H9 (cell line): Measurements from ENCODE around the gene FNDC3B. TPM values are rescaled to one million over a fixed set of nuclear protein-coding genes. Genes with fewer than 3 reads are reported as not detected.

Experiments
- DNase-seq: peaks from one replicate; pipeline ENCODE4 v3.0.0-alpha.2; 2017
- H2AFZ ChIP-seq: one replicate; pipeline ENCODE4 v1.6.1; 2013; ENCODE audit warnings: mild to moderate bottlenecking, low read length, control low read depth, moderate library complexity
- H2AK5ac ChIP-seq: 2 replicates; pipeline ENCODE4 v1.6.1; 2013; ENCODE audit warnings: low read length, control low read depth, mixed read lengths; ENCODE audit not compliant: insufficient read length
- H2BK120ac ChIP-seq: one replicate; pipeline ENCODE4 v1.6.1; 2013; ENCODE audit warnings: low read depth, mild to moderate bottlenecking, low read length, control low read depth, inconsistent platforms; ENCODE audit not compliant: poor library complexity, severe bottlenecking
- H2BK12ac ChIP-seq: 2 replicates; pipeline ENCODE4 v1.6.1; 2013; ENCODE audit warnings: low read length, control low read depth, mixed read lengths, low read depth; ENCODE audit not compliant: insufficient read length
- H2BK15ac ChIP-seq: 2 replicates; pipeline ENCODE4 v1.6.1; 2013; ENCODE audit warnings: low read depth, low read length, control low read depth
- H2BK20ac ChIP-seq: one replicate; pipeline ENCODE4 v1.6.1; 2013; ENCODE audit warnings: low read depth, mild to moderate bottlenecking, low read length, control low read depth, inconsistent platforms; ENCODE audit not compliant: poor library complexity, severe bottlenecking
- H2BK5ac ChIP-seq: 2 replicates; pipeline ENCODE4 v1.6.1; 2013; ENCODE audit warnings: low read length, control low read depth, mixed read lengths; ENCODE audit not compliant: insufficient read length
- H3K14ac ChIP-seq: 2 replicates; pipeline ENCODE4 v1.6.1; 2013; ENCODE audit warnings: low read length, control low read depth; ENCODE audit not compliant: insufficient read depth
- H3K18ac ChIP-seq: 2 replicates; pipeline ENCODE4 v1.6.1; 2013; ENCODE audit warnings: low read depth, mild to moderate bottlenecking, mixed read lengths, low read length, control low read depth; ENCODE audit not compliant: insufficient read length
- H3K23ac ChIP-seq: 2 replicates; pipeline ENCODE4 v1.6.1; 2013; ENCODE audit warnings: low read length, control low read depth, mixed read lengths, low read depth; ENCODE audit not compliant: insufficient read length
- H3K23me2 ChIP-seq: 2 replicates; pipeline ENCODE4 v1.6.1; 2013; ENCODE audit warnings: low read depth, mild to moderate bottlenecking, mixed read lengths, low read length, control low read depth; ENCODE audit not compliant: insufficient read length, poor library complexity, severe bottlenecking
- H3K27ac ChIP-seq: 2 replicates; pipeline ENCODE4 v1.5.1; 2013; ENCODE audit warnings: low read length, control low read depth, mixed read lengths, low read depth; ENCODE audit not compliant: insufficient read length
- H3K27me3 ChIP-seq: 2 replicates; pipeline ENCODE4 v1.6.1; 2013; ENCODE audit warnings: low read length, control low read depth, inconsistent platforms; ENCODE audit not compliant: insufficient read depth
- H3K4ac ChIP-seq: 2 replicates; pipeline ENCODE4 v1.6.1; 2013; ENCODE audit warnings: low read depth, mild to moderate bottlenecking, control low read depth, inconsistent platforms, low read length, moderate library complexity
- H3K4me1 ChIP-seq: 2 replicates; pipeline ENCODE4 v1.6.1; 2013; ENCODE audit warnings: low read length, control low read depth, inconsistent platforms; ENCODE audit not compliant: insufficient read depth
- H3K4me2 ChIP-seq: 2 replicates; pipeline ENCODE4 v1.6.1; 2013; ENCODE audit warnings: low read length, control low read depth, mixed read lengths; ENCODE audit not compliant: insufficient read length, insufficient read depth
- H3K56ac ChIP-seq: 2 replicates; pipeline ENCODE4 v1.6.1; 2013; ENCODE audit warnings: low read depth, mild to moderate bottlenecking, mixed read lengths, low read length, control low read depth; ENCODE audit not compliant: insufficient read length
- H3K79me1 ChIP-seq: 2 replicates; pipeline ENCODE4 v1.6.1; 2013; ENCODE audit warnings: low read depth, mild to moderate bottlenecking, moderate library complexity, low read length, control low read depth, inconsistent platforms; ENCODE audit not compliant: insufficient read depth, poor library complexity, severe bottlenecking
- H3K79me2 ChIP-seq: 2 replicates; pipeline ENCODE4 v1.6.1; 2013; ENCODE audit warnings: low read length, control low read depth, inconsistent platforms; ENCODE audit not compliant: insufficient read depth
- H3K9ac ChIP-seq: 2 replicates; pipeline ENCODE4 v1.6.1; 2013; ENCODE audit warnings: low read length, control low read depth, mixed read lengths; ENCODE audit not compliant: insufficient read length; ENCODE audit errors: extremely low read depth
- H3K9me3 ChIP-seq: one replicate; pipeline ENCODE4 v1.6.1; 2013; ENCODE audit warnings: low read depth, low read length, inconsistent platforms; ENCODE audit not compliant: control insufficient read depth
- H3T11ph ChIP-seq: one replicate; pipeline ENCODE4 v1.6.1; 2013; ENCODE audit warnings: mild to moderate bottlenecking, low read length, control low read depth, inconsistent platforms
- H4K20me1 ChIP-seq: one replicate; pipeline ENCODE4 v1.6.1; 2013; ENCODE audit not compliant: control insufficient read depth, insufficient read length, insufficient read depth
- H4K5ac ChIP-seq: 2 replicates; pipeline ENCODE4 v1.6.1; 2013; ENCODE audit warnings: low read depth, mild to moderate bottlenecking, mixed read lengths, low read length, control low read depth; ENCODE audit not compliant: insufficient read length
- H4K8ac ChIP-seq: replicated peaks from 2 replicates; pipeline ENCODE4 v1.6.1; 2013; ENCODE audit warnings: low read length, control low read depth, mixed read lengths, low read depth; ENCODE audit not compliant: insufficient read length
- H4K91ac ChIP-seq: 2 replicates; pipeline ENCODE4 v1.6.1; 2013; ENCODE audit warnings: low read depth, mild to moderate bottlenecking, moderate library complexity, mixed read lengths, low read length, control low read depth; ENCODE audit not compliant: insufficient read length
- H3K27ac Mint-ChIP-seq, 3 experiments: 2 replicates in 2 of 3; 3 replicates in 1 of 3; pipeline ENCODE4 v1.8.0; 2020 to 2021; ENCODE audit warnings: mixed read lengths in 3 of 3, mild to moderate bottlenecking in 1 of 3, moderate library complexity in 1 of 3
- H3K27me3 Mint-ChIP-seq: 2 replicates; pipeline ENCODE4 v1.8.0; 2021; ENCODE audit warnings: low read depth, mild to moderate bottlenecking, moderate library complexity, mixed read lengths
- H3K36me3 Mint-ChIP-seq, 3 experiments: 2 replicates in 2 of 3; 3 replicates in 1 of 3; pipeline ENCODE4 v1.8.0; 2020 to 2021; ENCODE audit warnings: low read depth in 3 of 3, mixed read lengths in 3 of 3; ENCODE audit not compliant: insufficient read depth in 1 of 3
- H3K4me1 Mint-ChIP-seq, 2 experiments: 2 replicates each; pipeline ENCODE4 v1.8.0; 2020; ENCODE audit warnings: mixed read lengths in 2 of 2
- H3K4me3 Mint-ChIP-seq, 2 experiments: 2 replicates in 1 of 2; 3 replicates in 1 of 2; pipeline ENCODE4 v1.8.0; 2020 to 2021; ENCODE audit warnings: mild to moderate bottlenecking in 2 of 2, mixed read lengths in 2 of 2, moderate library complexity in 1 of 2
- H3K9me3 Mint-ChIP-seq, 2 experiments: 2 replicates in 1 of 2; 3 replicates in 1 of 2; pipeline ENCODE4 v1.8.0; 2020; ENCODE audit warnings: mild to moderate bottlenecking in 2 of 2, mixed read lengths in 2 of 2, moderate library complexity in 1 of 2
- WGBS: extraction: QIAGEN DNeasy Blood & Tissue Kit; methylation state at CpG from one replicate; pipeline ENCODE4 v1.1.7; 2013; ENCODE audit warnings: missing lambda C conversion rate, low lambda C conversion rate, mixed read lengths; ENCODE audit not compliant: insufficient read length; ENCODE audit errors: extremely low coverage; 5-methylcytosine and 5-hydroxymethylcytosine counted together
- total RNA-seq: library from RNA; stranded (reverse); gene quantifications from 2 replicates; pipeline ENCODE4 v1.2.1, GENCODE V29; 2021
- TF ChIP-seq, protein P1 (sequence below): fragments of 200-600 bp; sonication (generic); conservative IDR thresholded peaks from 3 replicates; pipeline ENCODE4 v1.8.0; 2021; ENCODE audit warnings: antibody characterized with exemption, mild to moderate bottlenecking

Gene FNDC3B
- total RNA-seq, 1 experiment from 2014 or later: 43.8 TPM

DNA sequence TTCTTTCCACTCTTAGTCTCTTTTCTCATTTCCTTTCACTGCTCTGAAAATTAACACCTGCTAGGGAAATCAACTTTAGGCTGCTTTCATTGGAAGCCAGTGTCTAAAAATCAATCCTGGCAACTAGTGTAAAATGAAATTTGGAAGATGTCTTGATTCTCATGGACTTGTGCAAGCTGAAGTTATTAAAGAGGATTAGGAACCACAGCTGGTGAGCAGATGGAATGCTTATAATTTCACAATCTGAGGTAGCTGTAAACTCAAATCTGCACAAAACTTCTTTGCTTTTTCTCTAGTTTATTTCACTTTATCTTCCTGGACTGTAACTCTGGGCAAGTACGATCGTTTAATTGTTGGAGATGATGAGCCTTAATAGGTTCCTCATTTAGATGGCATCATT lies 233.3 kb downstream of the FNDC3B start:
- H3K27ac ChIP-seq: no peak overlapping the region
- no peak overlapping the region for H2AFZ ChIP-seq
- no peak overlapping the region for H2BK15ac ChIP-seq
- no peak overlapping the region for H3T11ph ChIP-seq
- TF ChIP-seq, protein P1, sequence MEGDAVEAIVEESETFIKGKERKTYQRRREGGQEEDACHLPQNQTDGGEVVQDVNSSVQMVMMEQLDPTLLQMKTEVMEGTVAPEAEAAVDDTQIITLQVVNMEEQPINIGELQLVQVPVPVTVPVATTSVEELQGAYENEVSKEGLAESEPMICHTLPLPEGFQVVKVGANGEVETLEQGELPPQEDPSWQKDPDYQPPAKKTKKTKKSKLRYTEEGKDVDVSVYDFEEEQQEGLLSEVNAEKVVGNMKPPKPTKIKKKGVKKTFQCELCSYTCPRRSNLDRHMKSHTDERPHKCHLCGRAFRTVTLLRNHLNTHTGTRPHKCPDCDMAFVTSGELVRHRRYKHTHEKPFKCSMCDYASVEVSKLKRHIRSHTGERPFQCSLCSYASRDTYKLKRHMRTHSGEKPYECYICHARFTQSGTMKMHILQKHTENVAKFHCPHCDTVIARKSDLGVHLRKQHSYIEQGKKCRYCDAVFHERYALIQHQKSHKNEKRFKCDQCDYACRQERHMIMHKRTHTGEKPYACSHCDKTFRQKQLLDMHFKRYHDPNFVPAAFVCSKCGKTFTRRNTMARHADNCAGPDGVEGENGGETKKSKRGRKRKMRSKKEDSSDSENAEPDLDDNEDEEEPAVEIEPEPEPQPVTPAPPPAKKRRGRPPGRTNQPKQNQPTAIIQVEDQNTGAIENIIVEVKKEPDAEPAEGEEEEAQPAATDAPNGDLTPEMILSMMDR: no peak
- H3K4ac ChIP-seq: no peak overlapping the region
- H3K9ac ChIP-seq: no peak overlapping the region
- DNase-seq: no peak
- H4K91ac ChIP-seq: no peak overlapping the region
- Mint-ChIP-seq H3K27me3 (no peaks in the 10 kb centered on the region), H3K4me1 (no peaks in the 10 kb centered on the region), H3K36me3 (peaks cover 5 to 16% (median 6%) of the 10 kb centered on the region in 3 experiments; a peak in 5 of 7 replicates), H3K4me3 (no peak overlapping the region), H3K9me3 (no peaks in the 10 kb centered on the region), H3K27ac (no peak overlapping the region; a peak in 1 of 7 replicates)
- H2BK120ac ChIP-seq: no peak overlapping the region
- H3K79me1 ChIP-seq: no peaks in the 10 kb centered on the region
- no peaks in the 10 kb centered on the region for H3K9me3 ChIP-seq
- H3K56ac ChIP-seq: no peak overlapping the region
- no CpG with 5 or more reads among the region's 2 CpGs for WGBS
- no peaks in the 10 kb centered on the region for H3K79me2 ChIP-seq
- no peaks in the 10 kb centered on the region for H3K4me1 ChIP-seq
- no peaks in the 10 kb centered on the region for H3K23me2 ChIP-seq
- H3K23ac ChIP-seq: no peak overlapping the region
- no peaks in the 10 kb centered on the region for H3K27me3 ChIP-seq
- no peak overlapping the region for H2BK20ac ChIP-seq
- no peak overlapping the region for H3K14ac ChIP-seq
- H4K8ac ChIP-seq: no peak overlapping the region
- H3K18ac ChIP-seq: no peak overlapping the region
- no peaks in the 10 kb centered on the region for H4K20me1 ChIP-seq
- no peak overlapping the region for H2BK5ac ChIP-seq
- H4K5ac ChIP-seq: no peak overlapping the region
- no peak overlapping the region for H2AK5ac ChIP-seq
- H2BK12ac ChIP-seq: no peak overlapping the region
- H3K4me2 ChIP-seq: no peak overlapping the region
